Activated naive CD4-positive, alpha-beta T cell (primary cell): ENCODE measurements around the gene C2CD4D.
"Not testable (repeated sequence)": the region's sequence is repeated elsewhere in the genome, so short reads cannot be mapped to it uniquely, and the experiment has no call there.

Source experiments
- DNase-seq, 4 experiments: peaks; one replicate each; lab custom pipeline; 2025; lab: John Stamatoyannopoulos, UW

Gene C2CD4D

DNA sequence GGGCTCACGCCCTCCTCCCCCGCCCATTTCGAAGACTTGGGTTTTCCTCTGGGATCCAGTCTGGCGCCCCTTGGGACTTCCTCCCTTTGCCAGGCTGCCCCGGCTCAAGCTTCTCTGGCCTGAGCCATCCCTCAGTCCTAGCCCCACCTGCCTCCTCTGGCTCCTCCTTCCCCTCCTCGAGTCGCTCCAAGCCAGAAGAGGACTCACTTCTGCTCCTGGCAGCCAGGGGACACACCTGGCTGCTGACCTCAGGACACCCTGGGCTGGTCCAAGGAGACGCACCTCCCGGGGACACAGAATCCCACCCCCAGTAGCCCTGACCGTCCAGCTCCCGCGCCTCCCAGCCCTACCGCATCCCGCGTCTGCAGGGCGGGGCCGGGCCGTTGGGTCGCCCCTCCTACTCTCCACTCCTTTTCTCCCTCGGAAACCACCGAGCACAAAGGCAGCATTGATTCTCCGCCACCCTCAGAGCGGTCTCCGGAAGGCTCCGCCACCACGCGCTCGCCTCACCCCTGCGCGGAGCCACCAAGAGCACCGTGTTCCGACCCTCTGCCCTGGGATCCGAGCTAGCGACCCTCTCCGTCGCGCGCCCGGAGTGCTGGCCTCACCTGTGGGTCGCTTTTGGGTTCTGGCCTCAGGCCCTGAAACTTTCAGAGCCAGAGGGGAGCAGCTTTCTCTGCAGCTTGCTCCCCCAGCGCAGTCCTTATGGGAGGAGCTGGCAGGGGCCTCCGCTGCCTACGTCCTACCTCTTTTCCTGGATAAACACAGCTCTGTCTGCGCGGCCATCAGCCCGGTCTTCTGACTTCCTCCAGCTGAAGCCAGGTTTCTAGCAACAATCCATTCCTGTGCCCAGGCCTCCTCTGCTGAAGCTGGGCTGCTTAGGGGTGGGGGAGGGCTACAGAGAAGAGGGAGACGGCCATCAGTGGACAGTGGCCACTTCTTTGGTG lies at the start of gene C2CD4D:
Gene C2CD4D, minus strand, starts transcription at position 364 of the 947 bp plus-strand sequence. CDS start 831 bp downstream, outside the sequence.
- peak in 3 of 4 experiments; percentile 20 to 41 (median 35) for DNase-seq

- no peak for DNase-seq
These were observed 49.5 kb upstream of the C2CD4D start for GRCh38 chr1:151888972-151889570.

GRCh38 chr1:151887028-151887427 lies 47.4 kb upstream of the C2CD4D start:
- no peak for DNase-seq

DNA sequence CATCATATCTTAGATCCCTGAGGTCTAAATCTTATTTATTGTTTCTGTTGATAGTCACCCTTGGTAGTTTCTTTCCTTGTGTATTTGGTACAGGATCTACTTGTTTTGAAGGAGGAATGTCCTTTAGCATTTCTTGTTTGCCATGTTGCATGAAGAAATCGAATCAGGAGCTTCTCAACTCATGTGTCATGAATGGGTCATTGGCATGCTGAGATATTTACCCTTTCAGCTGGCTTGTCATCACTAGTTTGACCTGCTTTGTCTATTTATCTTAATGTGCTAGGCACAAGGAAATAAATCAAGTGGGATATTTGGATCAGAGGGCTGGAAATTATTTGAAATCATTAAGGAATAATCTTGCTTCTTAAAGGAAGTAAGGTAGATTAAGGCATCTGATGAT lies 45.9 kb upstream of the C2CD4D start:
- DNase-seq, result no peak

GRCh38 chr1:151884879-151885278 lies 45.3 kb upstream of the C2CD4D start:
- not testable (repeated sequence) for DNase-seq

DNA sequence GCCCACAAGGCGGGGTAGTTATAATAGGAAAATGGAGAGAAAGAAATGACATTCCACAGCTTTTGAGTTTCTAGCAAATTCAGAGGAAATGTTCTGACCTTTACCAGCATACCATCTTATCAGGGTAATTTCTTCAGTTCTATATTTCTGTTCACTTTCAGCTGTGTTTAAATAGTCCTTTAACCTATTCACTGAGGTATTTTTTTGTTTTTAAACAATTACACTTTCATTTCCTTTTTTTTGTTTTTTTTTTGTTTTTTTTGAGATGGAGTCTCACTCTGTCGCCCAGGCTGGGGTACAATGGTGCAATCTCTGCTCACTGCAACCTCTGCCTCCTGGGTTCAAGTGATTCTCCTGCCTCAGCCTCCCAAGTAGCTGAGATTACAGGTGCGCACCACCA lies 44.8 kb upstream of the C2CD4D start:
- DNase-seq, result not testable (repeated sequence)

DNA sequence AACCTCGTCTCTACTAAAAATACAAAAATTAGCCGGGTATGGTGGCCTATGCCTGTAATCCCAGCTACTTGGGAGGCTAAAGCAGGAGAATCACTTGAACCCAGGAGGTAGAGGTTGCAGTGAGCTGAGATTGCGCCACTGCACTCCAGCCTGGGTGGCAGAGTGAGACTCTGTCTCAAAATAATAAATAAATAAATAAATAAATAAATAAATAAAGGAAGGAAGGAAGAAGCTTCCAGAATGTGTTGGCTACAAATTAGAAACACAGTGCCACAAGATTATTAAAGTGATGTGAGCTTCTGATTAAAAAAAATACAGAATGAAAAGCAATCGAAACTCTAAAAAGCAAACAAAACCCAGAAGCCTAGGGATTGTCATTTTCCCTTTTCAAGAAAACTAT lies 44.3 kb upstream of the C2CD4D start:
- not testable (repeated sequence) for DNase-seq

GRCh38 chr1:151882918-151883317 lies 43.3 kb upstream of the C2CD4D start:
- DNase-seq, result not testable (repeated sequence)

GRCh38 chr1:151882466-151882865 lies 42.8 kb upstream of the C2CD4D start:
- no peak for DNase-seq

GRCh38 chr1:151881479-151881878 lies 41.9 kb upstream of the C2CD4D start:
- DNase-seq, result no peak

DNA sequence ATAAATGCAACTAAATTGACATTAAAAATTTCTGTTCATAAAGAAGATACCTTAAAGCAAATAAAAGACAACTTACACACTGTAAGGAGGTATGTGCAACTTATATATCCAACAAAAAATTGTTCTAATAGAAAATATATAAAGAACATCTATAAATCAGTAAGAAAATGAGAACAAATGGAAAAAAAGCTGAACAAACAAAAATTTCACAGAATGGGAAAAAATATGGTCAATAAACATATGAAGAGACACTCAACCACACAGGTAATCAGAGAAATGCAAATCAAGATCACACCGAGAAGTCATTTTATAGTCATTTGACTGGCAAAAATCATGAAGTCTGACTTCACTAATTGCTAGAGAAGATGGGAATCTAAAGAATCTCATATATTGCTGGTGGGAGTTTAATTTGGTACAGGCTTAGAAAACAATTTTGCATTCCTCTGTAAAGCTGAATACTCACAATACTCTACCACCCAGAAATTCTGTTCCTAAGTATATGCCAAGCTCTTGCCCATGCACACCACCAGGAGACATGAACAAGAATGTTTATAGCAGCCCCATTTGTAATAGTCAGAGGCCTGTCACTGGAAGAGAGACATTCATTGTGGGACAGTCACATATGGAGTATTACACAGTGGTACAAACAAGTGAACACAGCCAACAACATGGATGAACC lies 35.9 kb upstream of the C2CD4D start:
- DNase-seq, result no peak

DNA sequence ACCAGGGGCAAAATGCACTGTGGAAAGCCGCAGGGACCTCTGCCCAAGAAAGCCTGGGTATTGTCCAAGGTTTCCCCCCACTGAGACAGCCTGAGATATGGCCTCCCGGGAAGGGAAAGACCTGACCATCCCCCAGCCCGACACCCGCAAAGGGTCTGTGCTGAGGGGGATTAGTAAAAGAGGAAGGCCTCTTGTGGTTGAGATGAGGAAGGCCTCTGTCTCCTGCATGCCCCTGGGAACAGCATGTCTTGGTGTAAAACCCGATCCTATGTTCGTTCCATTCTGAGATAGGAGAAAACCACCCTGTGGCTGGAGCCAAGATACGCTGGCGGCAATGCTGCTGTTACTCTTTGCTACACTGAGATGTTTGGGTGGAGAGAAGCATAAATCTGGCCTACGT lies 33.2 kb upstream of the C2CD4D start:
- not testable (repeated sequence) for DNase-seq

DNA sequence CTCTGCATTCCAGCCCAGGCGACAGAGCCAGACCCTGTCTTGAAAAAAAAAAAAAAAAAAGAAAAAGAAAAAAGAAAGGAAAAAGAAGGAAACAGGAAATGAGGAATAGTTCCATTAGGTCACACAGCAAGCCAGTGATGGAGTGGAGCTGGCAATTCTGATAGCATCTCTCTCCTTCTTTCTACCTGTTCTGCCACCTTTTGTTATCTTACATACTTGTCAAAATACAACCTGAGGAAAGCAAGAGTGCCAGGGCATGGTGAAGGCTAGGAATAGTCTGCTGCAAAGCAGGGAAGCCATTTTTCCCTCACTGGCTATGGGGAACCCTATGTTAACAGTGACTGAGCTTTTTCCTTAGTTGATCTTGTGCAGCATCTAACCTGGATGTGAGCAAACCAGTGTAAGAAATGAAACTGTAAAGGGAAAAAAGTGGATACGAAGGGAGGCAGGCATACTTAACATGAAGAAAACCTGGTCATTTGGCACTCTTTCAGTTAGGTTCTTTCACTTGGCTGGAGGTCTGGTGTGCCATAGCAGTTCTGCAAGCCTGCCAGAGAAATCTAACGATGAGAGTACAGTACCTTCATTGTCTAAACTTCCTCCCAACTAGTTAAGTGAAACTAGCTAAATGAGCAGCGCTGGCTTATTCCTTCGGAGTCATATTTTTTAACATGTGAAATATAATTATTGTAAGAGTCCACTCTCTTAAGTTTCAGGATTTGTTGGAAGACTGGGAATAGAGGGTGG lies 31.8 kb upstream of the C2CD4D start:
- no peak for DNase-seq

DNA sequence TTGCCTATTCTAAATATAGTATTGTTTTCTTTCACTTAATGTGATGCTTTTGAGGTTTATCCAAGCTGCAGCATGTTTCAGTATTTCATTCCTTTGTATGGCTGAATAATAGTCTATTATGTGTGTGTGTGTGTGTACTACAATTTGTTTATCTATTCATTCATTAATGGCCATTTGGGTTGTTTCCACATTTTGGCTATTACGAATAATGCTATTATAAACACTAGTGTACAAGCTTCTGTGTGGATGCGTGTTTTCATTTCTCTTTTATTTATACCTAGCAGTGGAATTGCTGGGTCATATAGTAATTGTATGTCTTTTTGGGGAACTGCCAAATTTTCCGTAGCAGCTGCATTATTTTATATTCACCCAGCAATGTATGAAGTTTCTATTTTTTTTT lies 28.9 kb upstream of the C2CD4D start:
- DNase-seq, result no peak

GRCh38 chr1:151867765-151868411 lies 28.3 kb upstream of the C2CD4D start:
- no peak for DNase-seq

- no peak for DNase-seq
These were observed 27.7 kb upstream of the C2CD4D start for GRCh38 chr1:151867321-151867720.

DNA sequence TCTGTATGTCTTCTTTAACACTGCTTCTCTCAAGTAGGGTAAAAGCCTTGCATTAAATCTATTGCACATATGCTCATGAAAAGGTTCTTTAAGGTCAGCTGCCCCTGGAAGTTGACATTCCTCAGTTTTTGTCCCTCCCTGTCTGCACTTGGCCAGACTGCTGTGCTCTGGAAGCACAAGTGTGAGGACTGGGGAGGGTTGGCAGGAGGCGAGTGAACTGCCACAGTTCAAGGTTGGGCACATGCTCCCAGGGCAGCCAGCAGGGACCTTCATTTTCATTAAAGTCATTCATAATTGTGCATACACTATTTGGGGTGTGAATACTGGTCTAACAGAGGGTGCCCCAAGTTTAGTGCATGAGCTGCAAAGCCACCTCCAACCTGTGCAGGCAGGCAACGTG lies 24.8 kb upstream of the C2CD4D start:
- DNase-seq, result no peak

GRCh38 chr1:151862604-151863003 lies 23.0 kb upstream of the C2CD4D start:
- DNase-seq, result no peak

DNA sequence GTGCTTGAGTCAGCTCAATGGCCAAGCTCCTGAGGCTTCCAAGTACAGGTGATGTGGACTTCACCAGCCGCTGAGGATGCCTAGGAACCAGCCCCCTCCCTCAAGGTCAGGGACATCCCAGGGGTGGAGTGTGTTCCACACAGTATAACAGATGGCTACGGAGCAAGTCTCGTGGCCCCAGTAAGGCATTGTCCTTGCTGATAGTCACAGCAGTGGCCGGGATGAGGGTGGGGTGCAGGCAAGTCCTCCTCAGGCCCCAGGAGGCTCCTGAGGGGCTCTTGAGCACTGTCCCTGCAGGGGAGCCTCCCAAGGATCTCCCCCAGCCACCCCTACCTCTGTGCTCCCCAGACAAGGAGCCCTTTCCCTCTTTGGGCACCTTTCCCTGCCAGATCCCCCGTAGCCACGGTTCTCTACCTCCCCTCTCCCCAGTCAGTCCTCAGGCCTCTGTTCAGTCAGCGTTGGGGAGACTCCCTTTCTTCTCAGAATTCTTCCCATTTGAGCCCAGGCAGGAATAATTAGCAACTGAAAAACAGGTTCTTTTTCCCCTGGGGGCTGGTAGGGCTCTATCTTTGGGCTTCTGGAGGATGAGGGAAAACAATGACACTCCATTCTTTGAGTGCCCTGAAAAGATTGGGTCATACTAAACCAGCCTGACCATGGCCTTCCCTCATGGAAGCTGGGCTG lies 21.0 kb upstream of the C2CD4D start:
- no peak for DNase-seq

DNA sequence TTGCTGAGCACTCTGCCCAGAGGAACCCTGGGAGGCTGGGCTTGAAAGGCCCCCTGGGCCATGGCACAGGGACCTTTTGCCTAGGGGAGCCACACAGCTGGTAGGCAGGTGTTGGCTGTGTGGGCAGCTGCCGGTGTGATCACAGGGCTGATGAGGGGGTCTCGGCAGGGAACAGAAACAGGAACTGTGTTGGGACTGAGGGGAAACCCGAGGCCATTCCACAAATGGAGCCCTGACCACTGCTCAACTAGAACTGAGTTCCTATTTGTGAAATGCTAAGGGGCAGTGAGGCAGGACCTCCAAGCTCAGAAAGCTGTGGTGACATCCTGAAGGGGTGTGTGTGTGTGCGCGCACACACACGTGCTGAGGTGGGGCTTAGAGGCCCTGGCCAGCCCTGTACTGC lies 20.3 kb upstream of the C2CD4D start:
- DNase-seq, result no peak
